GM18868 (cell line): Measurements from ENCODE around the gene SCUBE3.
A peak's percentile ranks its signal among the peaks of the same experiment; 100 is the strongest.

Experiments
- ATAC-seq: cut with Tn5 transposase; IDR thresholded peaks from one replicate; pipeline ENCODE4 v1.9.1; 2021; ENCODE audit warnings: mild to moderate bottlenecking, moderate library complexity; ENCODE audit not compliant: unreplicated experiment

SCUBE3 gene

GRCh38 chr6:35237476-35237875 is 23.7 kb downstream of the SCUBE3 start:
- no peak for ATAC-seq

DNA sequence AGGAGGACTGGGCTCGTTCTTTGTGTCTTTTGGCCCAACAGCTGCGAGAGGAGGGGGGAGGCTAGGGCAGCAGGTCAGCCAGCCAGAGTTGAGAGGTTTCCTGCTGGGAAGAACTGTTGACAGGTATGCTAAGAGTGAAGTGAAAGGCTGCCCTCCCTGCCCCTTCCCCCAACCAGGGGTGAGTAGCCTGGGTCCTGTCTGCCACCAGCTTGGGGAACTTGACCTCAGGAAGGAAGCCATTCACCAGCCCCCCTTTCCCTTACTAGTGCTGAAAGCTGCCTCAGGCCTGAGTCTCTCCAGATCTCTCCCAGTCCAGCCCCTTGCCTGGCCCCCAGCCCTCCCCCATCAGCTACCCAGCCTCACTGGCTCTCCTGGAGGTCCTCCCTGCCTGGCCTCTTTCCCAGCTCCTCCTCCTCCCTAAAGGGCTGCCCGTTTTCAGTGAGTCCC is 25.1 kb downstream of the SCUBE3 start:
- ATAC-seq = no peak

GRCh38 chr6:35239581-35239980 is 25.8 kb downstream of the SCUBE3 start:
- no peak for ATAC-seq

- ATAC-seq = no peak
Observed at GRCh38 chr6:35240838-35241801, 27.4 kb downstream of the SCUBE3 start.

DNA sequence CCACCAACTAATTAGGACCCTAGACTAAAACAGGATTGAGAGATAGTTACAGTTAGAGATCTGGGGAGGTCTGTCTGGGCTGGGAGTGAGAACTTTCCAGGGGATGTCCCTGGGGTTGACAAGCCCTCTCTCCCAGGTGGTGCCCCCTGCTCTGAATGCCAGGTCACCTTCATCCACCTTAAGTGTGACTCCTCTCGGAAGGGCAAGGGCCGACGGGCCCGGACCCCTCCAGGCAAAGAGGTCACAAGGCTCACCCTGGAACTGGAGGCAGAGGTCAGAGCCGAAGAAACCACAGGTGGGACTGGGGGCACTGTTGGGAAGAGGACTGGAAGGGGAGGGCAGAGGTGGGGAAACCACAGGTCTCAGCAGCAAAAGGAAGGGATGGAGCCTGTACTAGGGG is 28.7 kb downstream of the SCUBE3 start:
- ATAC-seq = no peak

- no peak for ATAC-seq
Observed at GRCh38 chr6:35242906-35243305, 29.1 kb downstream of the SCUBE3 start.

DNA sequence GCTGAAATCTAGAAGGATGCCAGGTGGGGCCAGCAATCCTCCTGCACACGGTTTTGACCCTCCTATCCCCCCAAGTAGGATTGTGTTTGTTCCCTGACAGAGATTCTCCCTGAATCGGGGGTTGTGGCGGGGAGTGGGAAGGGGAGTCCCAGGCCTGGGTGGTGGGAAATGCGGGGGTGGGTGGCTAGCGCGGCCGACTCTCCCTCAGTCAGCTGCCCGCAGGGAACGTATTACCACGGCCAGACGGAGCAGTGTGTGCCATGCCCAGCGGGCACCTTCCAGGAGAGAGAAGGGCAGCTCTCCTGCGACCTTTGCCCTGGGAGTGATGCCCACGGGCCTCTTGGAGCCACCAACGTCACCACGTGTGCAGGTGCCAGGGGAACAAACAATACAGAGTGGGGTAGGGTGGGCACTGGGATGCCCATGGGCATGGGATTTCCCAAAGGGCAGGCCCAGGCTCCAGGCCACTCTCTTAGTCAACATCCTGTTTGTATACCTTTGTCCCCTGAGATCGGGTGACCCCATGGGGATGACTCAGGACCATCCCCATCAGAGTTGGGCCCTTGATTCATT is 29.7 kb downstream of the SCUBE3 start:
- ATAC-seq = no peak

DNA sequence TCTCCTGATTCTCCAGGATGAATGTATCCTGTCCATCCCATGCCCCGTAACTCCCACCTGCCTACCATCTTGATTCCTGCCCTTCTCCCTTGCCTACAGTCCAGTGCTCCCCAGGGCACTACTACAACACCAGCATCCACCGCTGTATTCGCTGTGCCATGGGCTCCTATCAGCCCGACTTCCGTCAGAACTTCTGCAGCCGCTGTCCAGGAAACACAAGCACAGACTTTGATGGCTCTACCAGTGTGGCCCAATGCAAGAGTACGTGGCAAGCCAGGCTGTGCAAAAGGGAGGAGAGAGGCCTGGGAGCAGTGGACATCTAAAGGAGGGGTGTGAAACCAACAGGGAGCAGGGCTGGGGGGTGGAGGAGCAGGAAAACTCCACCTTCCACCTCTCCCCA is 30.8 kb downstream of the SCUBE3 start:
- ATAC-seq = no peak

DNA sequence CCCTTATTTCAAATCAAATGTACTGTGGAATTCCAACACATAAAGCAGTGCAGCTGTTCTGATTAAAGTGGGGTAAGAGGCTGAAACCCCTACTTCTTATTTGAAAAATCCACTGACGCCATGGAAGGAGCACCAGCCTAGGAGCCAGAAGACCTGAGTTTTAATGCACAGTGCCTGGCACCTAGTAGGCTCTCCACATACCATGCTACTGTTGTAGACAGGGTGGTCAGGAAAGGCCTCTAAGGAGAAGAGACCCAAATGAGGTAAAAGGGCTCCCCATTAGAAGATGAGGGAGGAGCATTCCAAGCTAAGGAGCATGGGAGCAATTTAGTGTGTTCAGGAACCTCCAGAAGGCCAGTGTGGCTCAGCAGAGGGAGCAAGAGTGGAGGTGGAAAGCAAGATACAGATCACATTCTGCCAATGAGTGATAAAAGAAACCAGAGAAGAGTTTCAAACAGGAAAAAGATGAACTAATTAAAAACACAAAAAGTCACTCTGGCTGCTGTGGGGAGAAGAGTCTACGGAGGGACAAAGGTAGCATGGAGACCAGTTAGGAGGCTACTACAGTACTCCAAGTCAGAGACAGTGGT is 34.0 kb downstream of the SCUBE3 start:
- no peak for ATAC-seq

GRCh38 chr6:35248300-35248699 is 34.5 kb downstream of the SCUBE3 start:
- no peak for ATAC-seq

GRCh38 chr6:35248965-35249364 is 35.2 kb downstream of the SCUBE3 start:
- no peak for ATAC-seq

- no peak for ATAC-seq
Observed at GRCh38 chr6:35251949-35252348, 38.2 kb downstream of the SCUBE3 start.

- ATAC-seq = no peak
Observed at GRCh38 chr6:35253249-35253648, 39.5 kb downstream of the SCUBE3 start.

GRCh38 chr6:35258336-35258735 is 44.6 kb downstream of the SCUBE3 start:
- no peak for ATAC-seq

DNA sequence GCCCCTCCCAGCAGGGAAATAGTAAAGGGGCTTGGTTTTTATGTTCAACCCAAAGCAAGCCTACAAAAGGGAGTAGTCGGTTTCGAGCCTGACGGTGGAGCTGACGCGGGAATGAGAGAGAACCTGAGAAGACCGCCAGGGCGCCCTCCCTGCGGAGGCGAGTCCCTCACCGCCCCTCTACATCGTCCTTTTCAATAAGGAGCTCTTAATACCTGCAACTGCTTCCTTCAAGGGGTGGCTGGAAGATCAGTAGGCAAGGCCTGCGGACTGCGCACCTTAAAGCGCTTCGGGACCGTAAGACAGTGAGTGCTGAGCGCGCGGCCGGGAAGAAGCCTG is 45.1 kb downstream of the SCUBE3 start:
- peak; percentile 16 for ATAC-seq

- peak; percentile 82 for ATAC-seq
Observed at GRCh38 chr6:35259194-35259947, 45.6 kb downstream of the SCUBE3 start, which contains the start of gene ZNF76. TSS of gene ZNF76 (plus strand) at chr6:35259735. CDS start at chr6:35281152, 21,417 bp downstream.

- peak; percentile 21 for ATAC-seq
Observed at GRCh38 chr6:35259948-35260590, 46.3 kb downstream of the SCUBE3 start.

DNA sequence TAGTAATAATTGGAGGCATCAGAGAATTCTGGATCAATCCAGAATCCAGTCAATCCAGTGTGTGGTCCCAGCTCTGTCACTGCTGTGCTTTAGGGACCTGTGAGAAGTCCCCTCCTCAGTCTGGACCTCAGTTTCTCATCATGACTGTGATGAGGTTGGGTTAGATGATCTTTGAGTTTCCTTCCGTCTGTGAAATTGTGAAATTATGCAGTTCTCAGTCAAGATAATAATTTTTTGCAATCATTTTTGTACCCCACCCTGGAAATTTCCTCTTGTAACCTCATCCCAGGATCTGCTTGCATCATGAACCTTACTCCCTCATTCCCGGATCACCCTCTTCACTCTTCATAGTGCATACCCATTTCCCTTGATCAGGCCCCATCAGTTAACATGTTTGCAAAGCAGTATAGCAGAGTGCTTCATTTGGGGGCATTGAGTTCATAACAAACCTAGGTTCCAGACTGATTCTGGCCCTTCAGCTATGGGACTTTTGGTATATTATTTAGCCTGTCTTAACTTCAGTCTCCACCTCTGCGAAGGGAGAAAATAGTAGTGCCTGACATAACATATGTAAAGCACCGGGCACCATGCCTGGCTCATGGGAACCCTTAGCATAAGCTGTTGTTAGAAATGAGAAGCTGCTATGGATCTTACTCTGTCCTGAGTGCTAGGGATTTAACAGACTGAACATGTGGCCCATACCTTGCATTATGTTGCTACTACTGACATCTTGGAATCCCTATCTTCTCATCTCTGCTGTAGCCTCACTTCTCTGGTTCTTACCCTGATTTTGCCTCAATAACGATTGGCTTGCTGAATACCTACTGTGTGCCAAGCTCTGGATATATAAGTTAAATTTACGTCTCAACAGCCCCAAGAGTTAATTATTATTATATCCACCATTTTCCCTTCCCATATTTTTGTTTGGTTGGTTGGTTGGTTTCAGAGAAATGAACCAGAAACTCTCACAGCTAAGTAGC is 47.1 kb downstream of the SCUBE3 start:
- no peak for ATAC-seq

DNA sequence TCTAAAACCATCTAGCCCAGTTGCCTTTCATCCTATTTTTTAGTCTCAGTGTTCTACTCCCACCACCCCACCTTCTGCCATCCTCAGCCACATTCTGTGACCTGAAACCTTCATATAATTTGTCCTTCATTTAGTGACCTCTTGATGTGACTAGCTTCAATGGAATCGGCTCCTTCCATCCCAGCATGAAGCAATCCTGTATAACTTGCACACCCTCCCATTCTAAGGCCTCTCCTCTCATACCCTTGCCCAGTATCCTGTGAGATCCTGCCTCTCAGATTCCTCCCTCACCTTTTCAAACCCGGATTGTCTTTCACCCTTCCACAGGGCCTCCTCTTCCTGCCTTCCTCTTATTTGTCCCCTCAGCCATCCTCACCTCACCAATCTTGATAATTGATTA is 48.8 kb downstream of the SCUBE3 start:
- ATAC-seq = no peak
